ENCODE data around the gene SEL1L3.

SEL1L3 gene

DNA sequence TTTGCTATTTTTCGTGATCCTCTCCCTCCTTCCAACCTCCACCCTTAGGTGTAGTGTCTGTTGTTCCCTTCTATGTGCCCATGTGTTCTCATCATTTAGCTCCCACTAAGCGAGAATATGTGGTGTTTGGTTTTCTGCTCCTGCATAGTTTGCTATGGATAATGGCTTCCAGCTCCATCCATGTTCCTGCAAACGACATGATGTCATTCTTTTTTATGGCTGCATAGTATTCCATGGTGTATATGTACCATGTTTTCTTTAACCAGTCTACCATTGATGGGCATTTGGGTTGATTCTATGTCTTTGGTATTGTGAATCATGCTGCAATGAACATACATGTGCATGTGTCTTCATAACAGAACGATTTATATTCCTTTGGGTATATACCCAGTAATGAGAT lies 102.7 kb downstream of the SEL1L3 start:
- TF ChIP-seq POLR2AphosphoS5 (IDR thresholded peaks at IDR 0.05; ENCODE audit: low read depth, low read length) (no peak), SIN3A (IDR thresholded peaks at IDR 0.05; ENCODE audit: borderline replicate concordance, insufficient read depth, low read length) (no peak)

DNA sequence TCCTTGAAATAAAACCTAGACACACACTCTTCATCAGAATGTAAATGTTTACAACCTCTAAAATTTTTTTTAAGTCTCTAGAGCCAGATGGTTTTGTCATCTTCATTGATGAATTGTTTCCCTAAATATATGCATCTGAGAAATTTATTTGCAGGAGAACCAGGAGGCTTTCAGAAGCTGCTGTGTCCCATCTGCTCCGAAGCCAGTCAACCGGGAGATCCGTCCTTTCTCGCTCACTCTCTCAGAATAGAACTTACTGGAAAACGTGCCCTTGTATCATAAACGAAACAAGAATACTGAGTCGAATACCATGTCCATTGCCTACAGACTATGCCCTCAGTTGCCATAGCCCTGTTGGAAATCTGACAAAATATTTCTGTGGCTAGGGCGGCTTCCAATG lies 103.7 kb downstream of the SEL1L3 start:
- TF ChIP-seq POLR2AphosphoS5 (IDR thresholded peaks at IDR 0.05; ENCODE audit: low read depth, low read length) (no peak), SIN3A (IDR thresholded peaks at IDR 0.05; ENCODE audit: borderline replicate concordance, insufficient read depth, low read length) (no peak), FOXP2 (optimal IDR thresholded peaks at IDR 0.05; ENCODE audit: borderline replicate concordance, extremely low read depth, extremely low read length, insufficient read depth) (no peak), TAF1 (IDR thresholded peaks at IDR 0.05; ENCODE audit: borderline replicate concordance, insufficient read depth, low read length) (no peak)
- TF ChIP-seq, protein P1, sequence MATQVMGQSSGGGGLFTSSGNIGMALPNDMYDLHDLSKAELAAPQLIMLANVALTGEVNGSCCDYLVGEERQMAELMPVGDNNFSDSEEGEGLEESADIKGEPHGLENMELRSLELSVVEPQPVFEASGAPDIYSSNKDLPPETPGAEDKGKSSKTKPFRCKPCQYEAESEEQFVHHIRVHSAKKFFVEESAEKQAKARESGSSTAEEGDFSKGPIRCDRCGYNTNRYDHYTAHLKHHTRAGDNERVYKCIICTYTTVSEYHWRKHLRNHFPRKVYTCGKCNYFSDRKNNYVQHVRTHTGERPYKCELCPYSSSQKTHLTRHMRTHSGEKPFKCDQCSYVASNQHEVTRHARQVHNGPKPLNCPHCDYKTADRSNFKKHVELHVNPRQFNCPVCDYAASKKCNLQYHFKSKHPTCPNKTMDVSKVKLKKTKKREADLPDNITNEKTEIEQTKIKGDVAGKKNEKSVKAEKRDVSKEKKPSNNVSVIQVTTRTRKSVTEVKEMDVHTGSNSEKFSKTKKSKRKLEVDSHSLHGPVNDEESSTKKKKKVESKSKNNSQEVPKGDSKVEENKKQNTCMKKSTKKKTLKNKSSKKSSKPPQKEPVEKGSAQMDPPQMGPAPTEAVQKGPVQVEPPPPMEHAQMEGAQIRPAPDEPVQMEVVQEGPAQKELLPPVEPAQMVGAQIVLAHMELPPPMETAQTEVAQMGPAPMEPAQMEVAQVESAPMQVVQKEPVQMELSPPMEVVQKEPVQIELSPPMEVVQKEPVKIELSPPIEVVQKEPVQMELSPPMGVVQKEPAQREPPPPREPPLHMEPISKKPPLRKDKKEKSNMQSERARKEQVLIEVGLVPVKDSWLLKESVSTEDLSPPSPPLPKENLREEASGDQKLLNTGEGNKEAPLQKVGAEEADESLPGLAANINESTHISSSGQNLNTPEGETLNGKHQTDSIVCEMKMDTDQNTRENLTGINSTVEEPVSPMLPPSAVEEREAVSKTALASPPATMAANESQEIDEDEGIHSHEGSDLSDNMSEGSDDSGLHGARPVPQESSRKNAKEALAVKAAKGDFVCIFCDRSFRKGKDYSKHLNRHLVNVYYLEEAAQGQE (IDR thresholded peaks at IDR 0.05; ENCODE audit: insufficient read depth in 1 of 2, low read depth in 2 of 2, low read length in 2 of 2), result no peak

DNA sequence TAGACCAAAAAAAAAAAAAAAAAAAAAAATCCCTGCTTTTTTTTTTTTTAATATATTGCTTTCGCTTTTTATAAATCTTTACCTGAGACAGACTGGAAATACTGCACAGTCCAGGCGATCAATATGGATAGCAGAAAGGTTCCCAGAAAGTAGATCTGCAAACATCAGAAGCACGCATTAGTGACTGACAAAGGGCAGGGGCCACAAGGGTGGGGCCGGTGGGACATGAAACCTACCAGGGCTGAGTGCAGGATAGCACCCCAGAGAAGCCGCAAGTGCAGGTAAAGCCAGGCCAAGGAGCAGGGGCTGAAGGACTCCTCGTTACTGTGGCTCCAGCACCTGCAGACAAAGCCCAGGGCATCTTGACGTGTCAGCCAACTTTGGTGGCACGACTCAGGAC lies 105.3 kb downstream of the SEL1L3 start:
- TF ChIP-seq POLR2AphosphoS5 (IDR thresholded peaks at IDR 0.05; ENCODE audit: low read depth, low read length) (no peak), SIN3A (IDR thresholded peaks at IDR 0.05; ENCODE audit: borderline replicate concordance, insufficient read depth, low read length) (no peak), FOXP2 (optimal IDR thresholded peaks at IDR 0.05; ENCODE audit: borderline replicate concordance, extremely low read depth, extremely low read length, insufficient read depth) (no peak), TAF1 (IDR thresholded peaks at IDR 0.05; ENCODE audit: borderline replicate concordance, insufficient read depth, low read length) (no peak)
- TF ChIP-seq, protein P1 (IDR thresholded peaks at IDR 0.05; ENCODE audit: insufficient read depth in 1 of 2, low read depth in 2 of 2, low read length in 2 of 2), result no peak

DNA sequence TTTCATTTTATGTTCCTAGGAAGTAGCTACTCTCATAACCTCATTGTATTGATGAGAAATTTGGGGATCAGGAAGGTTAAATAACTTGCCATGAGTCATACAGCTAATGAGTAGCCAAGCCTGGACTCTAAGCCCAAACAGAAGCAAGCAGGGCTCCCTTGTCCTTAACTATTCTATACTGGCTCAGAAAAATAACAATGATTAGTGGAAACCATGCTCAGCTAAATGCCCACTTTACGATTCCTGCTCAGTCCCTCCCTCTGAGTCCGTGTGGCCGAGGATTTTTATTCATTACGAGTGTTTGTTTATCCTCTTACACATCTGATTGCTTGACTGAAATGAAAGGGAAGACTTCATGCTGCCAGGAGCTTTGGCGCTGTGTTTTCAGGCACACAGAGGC lies 106.3 kb downstream of the SEL1L3 start:
- TF ChIP-seq SIN3A (IDR thresholded peaks at IDR 0.05; ENCODE audit: borderline replicate concordance, insufficient read depth, low read length), result no peak
- no peak for TF ChIP-seq TAF1 (IDR thresholded peaks at IDR 0.05; ENCODE audit: borderline replicate concordance, insufficient read depth, low read length)
- TF ChIP-seq FOXP2 (optimal IDR thresholded peaks at IDR 0.05; ENCODE audit: borderline replicate concordance, extremely low read depth, extremely low read length, insufficient read depth), result no peak
- TF ChIP-seq, protein P1 (IDR thresholded peaks at IDR 0.05; ENCODE audit: insufficient read depth in 1 of 2, low read depth in 2 of 2, low read length in 2 of 2), result no peak
- TF ChIP-seq POLR2AphosphoS5 (IDR thresholded peaks at IDR 0.05; ENCODE audit: low read depth, low read length), result no peak

DNA sequence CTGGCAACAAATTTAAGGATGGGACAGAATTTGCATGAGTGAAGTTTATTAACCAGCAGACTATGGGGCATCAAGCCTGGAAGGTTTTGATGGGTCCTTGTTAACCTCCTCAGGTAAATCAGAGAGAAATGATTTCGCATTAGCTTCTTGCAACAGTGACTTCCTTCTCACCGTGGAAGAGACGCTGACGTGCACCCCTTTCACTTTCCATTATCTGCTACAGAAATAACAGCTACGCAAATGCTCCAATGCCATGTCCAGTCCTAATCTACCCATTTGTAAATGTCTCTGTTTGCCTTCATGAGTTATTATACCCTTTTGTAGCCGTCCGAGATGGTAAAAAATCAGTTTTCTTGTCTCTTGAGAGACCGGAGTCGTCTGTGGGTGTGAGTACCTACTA lies 106.9 kb downstream of the SEL1L3 start:
- no peak for TF ChIP-seq TAF1 (IDR thresholded peaks at IDR 0.05; ENCODE audit: borderline replicate concordance, insufficient read depth, low read length)
- TF ChIP-seq SIN3A (IDR thresholded peaks at IDR 0.05; ENCODE audit: borderline replicate concordance, insufficient read depth, low read length), result no peak
- TF ChIP-seq FOXP2 (optimal IDR thresholded peaks at IDR 0.05; ENCODE audit: borderline replicate concordance, extremely low read depth, extremely low read length, insufficient read depth), result no peak
- TF ChIP-seq, protein P1 (IDR thresholded peaks at IDR 0.05; ENCODE audit: insufficient read depth in 1 of 2, low read depth in 2 of 2, low read length in 2 of 2), result no peak
- no peak for TF ChIP-seq POLR2AphosphoS5 (IDR thresholded peaks at IDR 0.05; ENCODE audit: low read depth, low read length)

Data from PFSK-1 (cell line).